Activated T-helper 1 cell treated with anti-CD3 and anti-CD28 coated beads, Interleukin-2, amount 50 U/mL, for 16 hours (primary cell): ENCODE measurements around the gene TRIM5.

Experiments
- DNase-seq, 2 donors: peaks; one replicate each; pipeline ENCODE4 v3.0.0-alpha.2; 2020; ENCODE audit warnings: low read depth in 1 of 2, low spot score in 1 of 2

Gene TRIM5

DNA sequence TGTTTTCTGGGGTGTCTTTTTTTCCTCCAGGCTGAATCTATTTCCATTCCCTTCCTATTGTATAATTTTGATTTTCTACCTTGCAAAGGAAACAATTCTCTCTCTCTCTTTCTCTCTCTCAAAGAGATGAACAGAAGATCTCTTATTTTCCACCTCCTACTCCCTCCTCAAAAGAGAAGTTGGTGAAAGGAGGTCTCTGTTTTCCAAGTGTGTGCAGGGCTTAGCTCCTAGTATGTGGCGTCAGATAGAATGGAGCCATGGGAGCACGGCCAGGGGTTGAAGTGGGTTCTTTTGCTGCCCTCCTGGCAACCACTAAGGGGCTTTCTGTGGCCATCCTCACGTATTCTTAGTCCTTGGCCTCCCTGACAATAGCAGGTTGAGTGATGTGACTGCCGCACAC lies 59.6 kb downstream of the TRIM5 start:
- DNase-seq = no peak

DNA sequence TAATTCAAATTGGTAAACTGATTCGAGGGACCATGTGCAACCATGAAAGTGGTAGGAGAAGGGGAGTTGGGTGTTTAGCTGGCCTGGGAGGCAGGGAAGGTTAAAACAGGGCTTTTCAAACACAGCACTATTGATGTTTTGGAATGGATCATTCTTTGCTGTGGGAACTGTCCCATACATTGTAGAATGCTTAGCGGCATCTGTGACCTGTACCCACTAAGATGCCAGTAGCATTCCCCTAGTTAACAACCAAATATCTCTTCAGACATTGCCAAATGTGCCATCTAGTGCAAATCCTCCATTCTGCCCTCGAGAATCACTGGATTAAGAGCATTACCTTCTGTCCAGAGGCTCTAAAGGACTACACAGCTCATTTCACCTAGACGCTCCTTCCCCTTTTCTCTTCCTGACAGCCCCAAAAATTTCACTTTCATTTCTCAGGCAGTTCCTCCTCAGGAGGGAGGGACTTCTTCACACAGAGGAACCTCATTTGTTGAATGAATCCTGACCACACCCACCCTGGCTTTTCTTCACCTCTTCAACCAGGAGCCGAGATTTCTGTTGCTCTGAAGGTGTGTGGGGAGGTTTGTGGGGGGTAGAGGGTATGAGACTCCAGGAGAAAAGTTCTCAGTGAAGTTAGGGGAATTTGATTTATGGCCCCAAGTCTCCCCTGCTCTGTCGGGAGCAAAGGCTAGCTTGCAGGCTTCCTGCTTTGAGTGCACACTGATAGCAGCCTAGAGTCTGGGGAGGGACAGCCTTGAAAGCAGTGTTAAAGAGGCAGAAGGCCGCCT lies 60.2 kb downstream of the TRIM5 start, which contains the start of gene TRIM34:
TRIM34 (plus strand) TSS at position 513 of the 791 bp plus-strand sequence. CDS start 7,331 bp downstream, outside the sequence.
- DNase-seq = peak in 1 of 2 donors; percentile 21

DNA sequence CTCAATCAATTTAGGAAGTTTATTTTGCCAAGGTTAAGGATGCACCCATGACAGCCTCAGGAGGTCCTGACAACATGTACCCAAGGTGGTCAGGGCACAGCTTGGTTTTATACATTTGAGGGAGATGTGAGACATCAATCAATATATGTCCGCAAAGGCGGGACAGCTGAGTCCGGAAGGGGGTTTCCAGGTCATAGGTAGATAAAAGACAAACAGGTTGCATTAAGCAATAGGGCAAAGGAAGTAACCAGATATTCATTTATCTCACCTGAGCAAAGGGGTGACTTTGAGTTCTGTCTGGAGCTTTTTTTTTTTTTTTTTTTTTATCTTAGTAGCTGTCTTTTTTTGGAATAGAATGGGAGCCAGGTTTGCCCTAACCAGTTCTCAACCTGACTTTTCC lies 62.1 kb downstream of the TRIM5 start:
- DNase-seq = no peak

DNA sequence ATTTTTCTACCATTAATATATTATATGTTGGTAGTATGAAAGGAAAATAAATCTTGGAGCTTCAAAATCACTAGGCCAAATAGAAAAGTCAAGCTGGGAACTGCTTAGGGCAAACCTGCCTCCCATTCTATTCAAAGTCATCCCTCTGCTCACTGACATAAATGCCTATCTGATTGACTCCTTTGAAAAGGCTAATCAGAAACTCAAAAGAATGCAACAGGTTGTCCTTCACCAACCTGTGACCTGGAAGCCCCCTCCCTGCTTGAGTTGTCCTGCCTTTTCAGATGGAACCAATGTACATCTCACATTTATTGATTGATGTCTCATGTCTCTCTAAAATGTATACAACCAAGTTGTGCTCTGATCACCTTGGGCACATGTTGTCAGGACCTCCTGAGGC lies 63.3 kb downstream of the TRIM5 start:
- no peak for DNase-seq

DNA sequence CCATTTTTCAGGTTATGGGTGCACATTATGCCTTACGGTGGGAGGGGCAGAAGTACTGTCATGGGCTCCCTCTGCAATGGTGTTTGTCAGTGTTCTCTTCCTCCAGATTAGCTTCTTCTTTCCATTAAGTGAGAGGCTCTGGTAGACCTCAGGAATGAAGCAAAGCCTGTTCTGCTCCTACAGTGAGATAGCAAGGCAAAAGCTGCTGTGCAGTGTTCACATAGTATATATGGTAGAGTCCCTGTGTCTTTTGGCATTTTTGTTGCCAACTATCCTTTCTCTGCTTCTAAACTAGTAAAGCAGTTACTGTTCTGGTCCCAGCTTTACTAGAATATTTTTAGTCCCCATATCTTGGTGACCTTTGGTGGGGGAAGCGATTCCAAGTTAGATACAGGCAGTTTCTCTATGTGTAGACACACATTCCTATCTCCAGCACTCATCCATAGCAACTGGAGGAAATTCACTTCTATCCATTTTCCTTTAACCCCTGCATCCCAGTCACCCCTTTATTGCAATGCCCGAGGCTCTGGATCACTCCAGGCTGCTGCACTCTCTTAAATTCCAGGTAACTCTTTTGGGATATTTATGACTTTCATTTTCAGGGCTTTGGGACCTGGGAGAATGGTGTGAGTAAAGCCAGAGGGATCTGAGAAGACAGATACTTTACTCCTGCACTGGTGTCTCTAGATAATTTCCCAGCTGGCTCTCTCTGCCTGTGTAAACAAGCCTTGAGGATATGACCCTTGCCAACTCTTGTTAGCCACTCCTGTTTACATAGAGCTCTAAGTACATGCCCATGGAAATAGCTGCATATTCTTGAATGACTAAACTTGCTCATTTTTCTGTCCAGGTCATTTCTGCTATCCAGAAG lies 64.0 kb downstream of the TRIM5 start:
- no peak for DNase-seq

DNA sequence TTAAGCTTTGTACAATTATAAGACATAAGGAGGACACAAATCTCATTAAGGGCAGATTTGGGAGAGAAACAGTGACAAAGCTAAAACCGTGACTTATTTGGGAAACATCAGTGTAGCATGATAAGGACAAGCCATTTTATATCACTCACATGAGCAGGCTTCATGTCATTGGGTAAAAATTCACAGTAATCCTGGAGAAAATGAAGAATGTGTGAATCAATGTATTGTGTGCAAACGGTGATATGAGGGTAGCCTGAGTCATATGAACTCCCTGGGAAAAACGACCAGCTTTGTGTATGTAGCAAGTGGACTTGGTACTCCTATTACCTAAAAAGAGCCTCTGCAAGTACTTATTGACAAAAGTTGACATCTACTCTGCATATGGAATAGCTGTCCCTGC lies 66.1 kb downstream of the TRIM5 start:
- DNase-seq = no peak
